HG02759 (cell line): ENCODE data around the gene PDE6C.

ENCODE experiments used
- ATAC-seq: cut with Tn5 transposase; IDR thresholded peaks from one replicate; pipeline ENCODE4 v1.9.1; 2021; ENCODE audit warnings: mild to moderate bottlenecking, moderate library complexity; ENCODE audit not compliant: unreplicated experiment

Gene PDE6C

DNA sequence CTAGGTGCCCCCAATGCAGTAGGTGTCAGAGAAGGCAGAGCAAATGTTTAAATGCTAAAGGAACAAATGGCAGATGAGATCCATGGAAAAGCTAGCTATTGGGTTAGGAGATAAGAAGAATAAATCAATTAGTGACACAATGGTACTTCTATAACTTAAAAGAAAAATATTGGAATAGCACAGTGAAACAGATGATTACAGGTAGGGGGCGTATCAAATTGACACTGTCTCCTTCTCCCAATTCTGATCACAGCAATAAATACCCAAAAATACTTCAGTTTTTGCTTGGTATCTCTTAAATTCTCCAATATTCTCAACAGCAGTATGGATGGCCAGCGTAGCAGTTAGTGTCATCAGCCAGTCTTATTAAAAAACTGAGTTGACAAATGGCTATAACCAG is 84.9 kb downstream of the PDE6C start:
- no peak for ATAC-seq

DNA sequence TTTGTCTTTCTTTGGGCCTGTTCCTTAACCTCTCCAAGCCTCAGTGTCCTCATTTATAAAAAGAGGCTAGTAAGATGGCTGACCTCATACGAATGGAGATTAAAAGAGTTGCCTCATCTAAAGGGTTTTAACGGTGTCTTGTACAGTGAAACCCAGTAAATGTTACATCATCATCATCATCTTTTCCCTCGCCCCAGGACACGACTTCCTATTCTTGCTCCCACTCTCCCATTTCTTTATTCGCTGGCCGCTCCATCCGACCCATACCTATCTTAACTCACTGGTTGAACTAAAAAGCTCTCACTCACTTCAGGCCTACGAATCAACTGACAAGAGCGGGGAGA is 89.5 kb downstream of the PDE6C start:
- peak; percentile 20 for ATAC-seq

DNA sequence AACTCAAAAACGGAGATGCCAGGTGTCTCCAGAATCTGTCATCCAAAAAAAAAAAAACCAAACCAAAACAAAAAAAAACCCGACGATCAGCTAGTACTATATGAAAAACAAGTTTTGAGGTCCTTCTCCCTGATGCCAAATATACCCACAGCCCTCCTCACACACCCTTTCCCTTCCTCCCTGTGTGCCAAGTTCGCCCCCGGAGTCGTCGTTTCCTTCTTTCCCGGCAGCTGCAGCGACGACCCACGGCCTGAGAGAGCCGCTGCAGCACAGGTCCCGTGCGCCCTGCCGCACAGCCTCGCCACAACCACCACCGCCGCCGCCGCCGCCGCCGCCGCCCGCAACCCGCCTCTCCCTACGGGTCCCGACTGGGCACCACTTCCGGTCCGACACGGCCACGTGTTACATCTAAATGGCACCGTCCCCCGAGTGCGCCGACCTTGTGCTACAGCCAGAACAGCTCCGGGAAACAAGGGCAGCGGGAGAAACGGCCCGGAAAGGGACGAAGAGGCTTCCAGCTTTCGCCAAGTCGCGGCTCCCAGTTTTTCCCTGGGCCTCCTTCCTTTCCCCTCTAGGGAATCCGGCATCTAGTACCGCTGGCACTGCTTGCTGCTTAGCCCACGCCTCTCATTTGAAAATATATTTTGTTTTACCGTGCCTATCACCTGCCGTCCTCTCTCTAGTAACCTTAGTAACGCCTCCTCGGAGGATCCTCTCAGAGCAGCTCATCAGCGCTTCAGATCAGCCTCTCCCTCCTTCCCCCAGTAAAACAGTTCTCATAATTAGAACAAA is 90.1 kb downstream of the PDE6C start, which contains the start of gene FRA10AC1:
Gene FRA10AC1 (minus strand): TSS at position 383 of the 792 bp plus-strand sequence. CDS start 2,486 bp downstream, outside the sequence.
- ATAC-seq, result peak; percentile 89

DNA sequence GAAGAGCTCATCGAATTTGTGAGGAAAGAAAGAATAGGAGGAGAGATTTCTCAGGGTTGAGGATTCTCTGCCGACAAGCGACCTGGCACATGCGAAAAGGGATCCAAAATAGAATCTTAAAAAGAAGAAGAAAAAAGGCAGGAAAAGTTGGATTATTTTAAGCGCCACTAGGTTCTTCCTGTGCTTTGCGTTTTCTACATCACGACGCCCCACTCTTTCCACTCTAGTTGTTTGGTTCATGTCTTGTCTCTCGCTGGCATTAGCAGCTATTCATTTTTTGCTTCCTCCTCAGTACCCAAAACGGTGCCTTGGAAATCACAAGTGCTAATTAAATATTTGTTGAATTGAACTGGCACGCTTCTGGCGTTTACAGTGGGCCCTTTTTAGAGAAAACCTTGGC is 90.7 kb downstream of the PDE6C start:
- ATAC-seq, result peak; percentile 6

DNA sequence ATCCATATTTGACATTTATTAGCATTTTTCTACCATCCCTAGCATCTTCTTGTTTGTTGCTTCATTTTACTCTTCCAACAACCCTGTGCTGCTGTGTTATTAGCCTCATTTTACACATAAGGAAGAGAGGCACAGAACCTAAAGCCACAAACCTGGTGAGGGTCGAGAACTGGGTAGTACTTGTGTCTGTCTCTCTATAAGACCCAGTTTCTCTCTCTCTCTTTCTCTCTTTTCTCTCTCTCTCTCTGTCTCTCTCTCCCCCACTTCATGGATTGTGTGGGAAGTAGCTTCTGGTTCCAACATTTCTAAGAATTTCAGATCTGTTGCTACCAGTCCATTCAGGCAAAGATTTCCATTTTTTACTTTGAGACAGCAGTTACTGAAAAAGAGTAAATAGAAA is 91.5 kb downstream of the PDE6C start:
- ATAC-seq, result no peak

DNA sequence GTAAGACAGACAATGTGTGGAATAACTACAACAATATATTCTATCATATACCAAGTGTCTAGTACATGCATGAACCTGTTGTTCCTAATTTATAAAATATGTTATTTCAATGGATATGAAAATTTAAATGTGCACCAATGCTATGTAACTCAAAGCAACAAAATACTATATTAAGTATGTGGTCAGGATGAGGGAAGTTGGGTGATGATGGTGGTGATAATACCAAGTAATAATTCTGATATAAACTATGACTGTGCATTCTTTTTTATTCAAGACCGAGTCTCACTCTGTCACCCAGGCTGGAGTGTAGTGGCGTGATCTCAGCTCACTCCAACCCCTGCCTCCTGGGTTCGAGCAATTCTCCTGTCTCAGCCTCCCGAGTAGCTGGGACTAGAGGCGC is 92.1 kb downstream of the PDE6C start:
- ATAC-seq, result no peak

DNA sequence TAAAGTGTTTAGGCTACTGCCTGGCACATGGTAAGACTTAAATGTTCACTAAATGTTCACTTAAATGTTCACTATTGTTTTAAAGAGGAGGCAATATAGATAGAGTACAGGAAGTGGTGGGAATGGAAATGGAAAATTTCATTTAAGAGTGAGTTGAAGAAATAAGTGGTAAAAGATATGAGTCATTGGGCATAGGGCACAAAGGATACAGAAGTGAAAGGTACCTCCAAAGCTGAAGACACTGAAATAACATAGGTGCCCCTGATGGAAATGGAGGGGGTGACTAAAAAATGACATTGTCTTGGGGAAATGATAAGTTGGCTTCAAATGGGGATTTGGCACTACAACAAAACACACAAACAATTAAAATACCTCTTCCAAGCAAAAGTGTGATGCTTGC is 95.3 kb downstream of the PDE6C start:
- ATAC-seq, result no peak

DNA sequence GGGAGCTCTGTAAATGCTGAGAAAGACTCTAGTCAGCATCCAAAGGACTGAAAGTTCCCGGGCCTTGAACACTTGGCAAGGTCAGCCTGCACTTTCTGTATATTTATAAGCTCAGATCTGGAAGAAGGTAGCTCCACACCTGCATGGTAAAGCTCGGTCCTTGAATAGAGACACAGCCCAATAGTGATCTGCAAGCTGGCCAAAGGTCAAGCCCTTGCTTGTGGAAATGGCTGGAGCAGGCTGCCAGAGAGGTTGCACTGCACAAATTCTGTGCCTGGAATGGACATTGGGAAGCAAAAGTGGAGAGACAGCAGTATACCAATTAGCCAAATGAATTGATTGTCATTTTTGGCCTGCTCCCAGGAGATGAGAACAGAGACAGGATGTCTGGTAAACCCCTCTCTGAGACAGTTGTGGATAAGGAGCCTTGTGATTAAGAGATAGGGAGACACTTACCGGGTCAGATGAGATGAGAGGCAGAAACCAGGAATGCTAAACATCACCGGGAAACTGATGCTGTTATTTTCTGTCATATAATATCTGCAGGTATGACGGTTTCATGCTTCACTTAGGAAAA is 98.1 kb downstream of the PDE6C start:
- no peak for ATAC-seq

DNA sequence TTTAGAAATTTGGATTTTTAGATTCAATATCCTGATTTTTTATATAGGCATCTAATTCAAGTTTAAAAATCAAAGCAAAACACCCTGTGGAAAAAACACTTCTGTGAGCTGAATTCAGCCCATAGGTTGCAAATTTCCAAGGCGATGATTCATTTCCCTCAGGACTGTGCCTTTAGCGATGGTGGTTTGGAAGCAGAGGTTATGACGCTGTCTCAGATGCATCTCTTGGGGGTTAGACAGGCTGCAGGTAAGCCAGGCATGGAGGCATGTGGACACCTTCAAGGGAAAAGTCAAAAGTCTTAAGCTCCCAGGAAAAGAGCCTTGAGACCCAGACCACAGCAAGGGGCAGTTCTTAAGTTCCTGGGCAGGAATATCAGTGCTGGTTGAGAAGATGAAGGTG is 99.6 kb downstream of the PDE6C start:
- no peak for ATAC-seq

DNA sequence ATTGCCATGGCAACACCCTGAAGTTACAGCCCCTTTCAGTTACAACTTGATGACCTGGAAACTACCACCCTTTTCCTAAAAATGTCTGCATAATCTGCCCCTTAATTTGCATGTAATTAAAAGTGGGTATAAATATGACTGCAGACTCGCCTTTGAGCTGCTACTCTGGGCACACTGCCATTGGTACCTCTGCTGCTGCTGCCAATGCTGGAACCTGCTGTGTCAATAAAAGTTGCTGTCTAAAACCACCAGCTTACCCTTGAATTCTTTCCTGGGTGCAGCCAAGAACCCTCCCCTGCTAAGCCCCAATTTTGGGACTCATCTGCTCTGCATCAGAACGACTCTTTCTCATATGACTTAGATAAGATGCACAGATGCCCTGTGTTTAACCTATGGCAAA is 100.3 kb downstream of the PDE6C start:
- no peak for ATAC-seq

DNA sequence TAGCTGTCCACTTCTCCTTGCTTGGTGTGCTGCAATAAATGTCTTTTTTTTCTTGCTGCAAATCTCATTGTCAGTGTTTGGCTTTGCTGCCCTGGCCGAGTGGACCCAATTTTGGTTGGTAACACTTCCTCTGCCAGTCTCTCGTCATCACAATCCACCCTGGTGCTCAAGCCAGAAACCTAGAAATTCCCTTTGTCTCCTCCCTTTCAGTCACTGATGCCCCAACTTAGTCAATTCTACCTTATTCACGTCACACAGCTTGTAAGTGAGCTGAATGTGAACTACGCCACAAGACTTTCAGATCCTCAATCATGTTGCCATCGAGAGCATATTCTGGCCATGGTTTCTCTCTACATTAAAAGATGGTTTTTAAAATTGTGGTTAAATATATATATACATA is 103.0 kb downstream of the PDE6C start:
- ATAC-seq, result peak; percentile 84
